Measurements from ENCODE around the gene EBF3. TPM values are rescaled to one million over a fixed set of nuclear protein-coding genes. Genes with fewer than 3 reads are reported as not detected.

Gene EBF3
- total RNA-seq, 1 donor from 2014 or later, result 6.2 TPM

DNA sequence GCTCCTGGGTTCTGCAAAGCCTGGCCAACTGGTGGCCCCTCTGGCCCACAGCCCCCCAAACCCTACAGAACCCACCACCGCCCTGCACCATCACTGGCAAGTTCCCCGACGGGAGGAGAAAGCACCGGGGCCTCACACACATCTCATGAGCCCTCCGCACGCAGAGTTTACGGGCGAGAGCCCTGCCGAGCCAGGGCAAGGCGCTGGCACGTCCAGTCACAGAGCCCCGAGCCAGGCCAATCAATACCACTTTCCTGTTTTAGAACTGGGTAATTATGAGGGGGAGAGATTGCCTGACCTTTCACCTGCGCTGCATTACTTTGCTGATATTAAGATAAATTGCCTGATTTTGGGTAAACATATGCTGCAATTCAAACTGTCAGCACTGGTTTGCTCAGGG, 113.3 kb downstream of the EBF3 start:
- Histone ChIP-seq H3K36me3 (peaks cover 32% of the 10 kb centered on the region), H3K9me3 (replicated peaks) (no peaks in the 10 kb centered on the region), H3K4me3 (no peak overlapping the region), H3K27me3 (ENCODE audit: low read depth) (no peaks in the 10 kb centered on the region), H3K27ac (replicated peaks) (no peak overlapping the region), H3K4me1 (peaks cover 14% of the 10 kb centered on the region)
- intact Hi-C loops (cut with micrococcal nuclease), result no loop called here
- TF ChIP-seq, protein P1, sequence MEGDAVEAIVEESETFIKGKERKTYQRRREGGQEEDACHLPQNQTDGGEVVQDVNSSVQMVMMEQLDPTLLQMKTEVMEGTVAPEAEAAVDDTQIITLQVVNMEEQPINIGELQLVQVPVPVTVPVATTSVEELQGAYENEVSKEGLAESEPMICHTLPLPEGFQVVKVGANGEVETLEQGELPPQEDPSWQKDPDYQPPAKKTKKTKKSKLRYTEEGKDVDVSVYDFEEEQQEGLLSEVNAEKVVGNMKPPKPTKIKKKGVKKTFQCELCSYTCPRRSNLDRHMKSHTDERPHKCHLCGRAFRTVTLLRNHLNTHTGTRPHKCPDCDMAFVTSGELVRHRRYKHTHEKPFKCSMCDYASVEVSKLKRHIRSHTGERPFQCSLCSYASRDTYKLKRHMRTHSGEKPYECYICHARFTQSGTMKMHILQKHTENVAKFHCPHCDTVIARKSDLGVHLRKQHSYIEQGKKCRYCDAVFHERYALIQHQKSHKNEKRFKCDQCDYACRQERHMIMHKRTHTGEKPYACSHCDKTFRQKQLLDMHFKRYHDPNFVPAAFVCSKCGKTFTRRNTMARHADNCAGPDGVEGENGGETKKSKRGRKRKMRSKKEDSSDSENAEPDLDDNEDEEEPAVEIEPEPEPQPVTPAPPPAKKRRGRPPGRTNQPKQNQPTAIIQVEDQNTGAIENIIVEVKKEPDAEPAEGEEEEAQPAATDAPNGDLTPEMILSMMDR (IDR thresholded peaks at IDR 0.05; ENCODE audit: borderline replicate concordance), result no peak
- no peak for DNase-seq

DNA sequence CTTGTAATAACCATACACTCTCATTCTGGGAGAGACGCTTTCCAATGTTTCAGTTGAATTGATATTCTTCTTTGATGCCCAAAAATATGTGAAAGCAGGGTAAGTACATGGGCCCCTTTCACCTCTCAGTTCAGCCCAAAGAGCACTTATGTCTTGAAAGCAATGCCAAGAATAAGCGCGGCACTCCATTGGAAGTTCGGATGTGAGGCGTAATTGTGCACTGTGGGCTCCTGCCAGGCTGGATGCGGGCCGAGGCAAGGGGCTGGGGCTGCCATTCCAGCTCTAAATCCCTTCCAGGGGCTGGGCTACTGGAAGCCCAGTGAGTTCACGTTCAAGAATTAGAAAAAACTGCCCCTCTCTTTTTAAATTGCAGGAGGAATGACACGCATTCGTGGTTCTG, 113.8 kb downstream of the EBF3 start:
- no peak for DNase-seq
- TF ChIP-seq, protein P1 (IDR thresholded peaks at IDR 0.05; ENCODE audit: borderline replicate concordance), result no peak
- intact Hi-C loops (cut with micrococcal nuclease), result no loop called here

GRCh38 chr10:129849853-129850252, 114.2 kb downstream of the EBF3 start:
- TF ChIP-seq, protein P1 (IDR thresholded peaks at IDR 0.05; ENCODE audit: borderline replicate concordance), result no peak
- Histone ChIP-seq H3K9me3 (replicated peaks) (no peaks in the 10 kb centered on the region), H3K4me1 (peaks cover 14% of the 10 kb centered on the region), H3K27ac (replicated peaks) (no peak overlapping the region), H3K4me3 (no peak overlapping the region), H3K27me3 (ENCODE audit: low read depth) (no peaks in the 10 kb centered on the region), H3K36me3 (peaks cover 38% of the 10 kb centered on the region)
- intact Hi-C loops (cut with micrococcal nuclease), result no loop called here
- DNase-seq, result no peak

More for the DNA sequence above, 113.8 kb downstream of the EBF3 start:
- peaks cover 33% of the 10 kb centered on the region for H3K36me3 ChIP-seq
- no peaks in the 10 kb centered on the region for H3K9me3 ChIP-seq (replicated peaks)
- H3K4me1 ChIP-seq, result peaks cover 14% of the 10 kb centered on the region
- H3K27me3 ChIP-seq (ENCODE audit: low read depth), result no peaks in the 10 kb centered on the region
- no peak overlapping the region for H3K27ac ChIP-seq (replicated peaks)
- no peak overlapping the region for H3K4me3 ChIP-seq

- Histone ChIP-seq H3K9me3 (replicated peaks) (no peaks in the 10 kb centered on the region), H3K27ac (replicated peaks) (no peak overlapping the region), H3K27me3 (ENCODE audit: low read depth) (no peaks in the 10 kb centered on the region), H3K4me3 (no peak overlapping the region), H3K4me1 (peaks cover 14% of the 10 kb centered on the region), H3K36me3 (peaks cover 42% of the 10 kb centered on the region)
- DNase-seq, result no peak
- TF ChIP-seq, protein P1 (IDR thresholded peaks at IDR 0.05; ENCODE audit: borderline replicate concordance), result no peak
- intact Hi-C loops (cut with micrococcal nuclease), result no loop called here
Measured at GRCh38 chr10:129849452-129849750, 114.7 kb downstream of the EBF3 start.

GRCh38 chr10:129848696-129849451, 115.2 kb downstream of the EBF3 start:
- intact Hi-C loops (cut with micrococcal nuclease), result no loop called here
- Histone ChIP-seq H3K27me3 (ENCODE audit: low read depth) (no peaks in the 10 kb centered on the region), H3K4me1 (peaks cover 11% of the 10 kb centered on the region), H3K4me3 (no peak overlapping the region), H3K36me3 (peaks cover 48% of the 10 kb centered on the region), H3K9me3 (replicated peaks) (no peaks in the 10 kb centered on the region), H3K27ac (replicated peaks) (no peak overlapping the region)
- no peak for DNase-seq
- TF ChIP-seq, protein P1 (IDR thresholded peaks at IDR 0.05; ENCODE audit: borderline replicate concordance), result no peak

Measured in left ventricle myocardium inferior (tissue), 1 donor.